ENCODE results near the gene AAR2. TPM values are rescaled to one million over a fixed set of nuclear protein-coding genes. Genes with fewer than 3 reads are reported as not detected.

AAR2 gene
- polyA plus RNA-seq, 1 of the 3 experiments (the other 2 are of a cell fraction), result 17.4 TPM

DNA sequence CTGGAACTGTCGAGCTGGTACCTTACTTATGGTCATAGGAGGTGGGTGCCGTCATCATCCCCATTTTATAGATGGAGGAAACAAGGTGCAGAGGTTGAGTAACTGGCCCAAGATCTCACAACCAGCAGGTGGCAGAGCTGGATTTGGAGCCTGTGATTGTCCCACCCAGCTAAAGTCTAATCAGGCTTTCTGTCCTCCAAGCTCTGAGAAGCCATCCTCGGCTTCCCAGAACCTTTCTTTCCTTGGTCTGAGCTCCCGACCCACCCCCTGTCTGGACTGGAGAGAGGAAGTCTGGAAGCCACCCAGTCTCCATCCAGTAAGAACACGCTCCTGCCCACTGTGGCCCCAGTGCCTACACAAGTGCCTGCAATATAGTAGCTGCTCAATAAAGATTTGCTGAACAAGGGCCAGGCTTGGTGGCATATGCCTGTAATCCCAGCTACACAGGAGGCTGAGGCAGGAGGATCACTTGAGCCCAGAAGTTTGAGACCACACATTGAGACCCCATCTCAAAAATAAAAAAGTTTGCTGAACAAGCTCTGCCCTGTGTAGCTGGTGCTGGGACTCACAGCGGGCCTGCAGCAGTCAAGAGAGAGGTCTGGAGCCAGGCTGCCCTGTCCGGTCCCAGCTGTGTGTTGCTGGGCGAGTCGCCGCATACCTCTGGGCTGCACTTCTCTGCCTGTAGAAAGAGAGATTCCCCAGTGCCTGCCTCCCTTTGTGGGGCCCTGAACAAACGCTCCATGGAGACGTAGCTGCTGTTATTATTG lies 37.3 kb downstream of the AAR2 start:
- H3K27ac ChIP-seq (ENCODE audit: low read depth in 2 of 2, low read length in 1 of 2), result no peak overlapping the region
- TF ChIP-seq, protein P1, sequence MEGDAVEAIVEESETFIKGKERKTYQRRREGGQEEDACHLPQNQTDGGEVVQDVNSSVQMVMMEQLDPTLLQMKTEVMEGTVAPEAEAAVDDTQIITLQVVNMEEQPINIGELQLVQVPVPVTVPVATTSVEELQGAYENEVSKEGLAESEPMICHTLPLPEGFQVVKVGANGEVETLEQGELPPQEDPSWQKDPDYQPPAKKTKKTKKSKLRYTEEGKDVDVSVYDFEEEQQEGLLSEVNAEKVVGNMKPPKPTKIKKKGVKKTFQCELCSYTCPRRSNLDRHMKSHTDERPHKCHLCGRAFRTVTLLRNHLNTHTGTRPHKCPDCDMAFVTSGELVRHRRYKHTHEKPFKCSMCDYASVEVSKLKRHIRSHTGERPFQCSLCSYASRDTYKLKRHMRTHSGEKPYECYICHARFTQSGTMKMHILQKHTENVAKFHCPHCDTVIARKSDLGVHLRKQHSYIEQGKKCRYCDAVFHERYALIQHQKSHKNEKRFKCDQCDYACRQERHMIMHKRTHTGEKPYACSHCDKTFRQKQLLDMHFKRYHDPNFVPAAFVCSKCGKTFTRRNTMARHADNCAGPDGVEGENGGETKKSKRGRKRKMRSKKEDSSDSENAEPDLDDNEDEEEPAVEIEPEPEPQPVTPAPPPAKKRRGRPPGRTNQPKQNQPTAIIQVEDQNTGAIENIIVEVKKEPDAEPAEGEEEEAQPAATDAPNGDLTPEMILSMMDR (IDR thresholded peaks at IDR 0.05), result peak; percentile 43
- TF ChIP-seq RAD21 (IDR thresholded peaks at IDR 0.05; ENCODE audit: low read length) (peak; percentile 61), EZH2phosphoT487 (IDR thresholded peaks at IDR 0.05; ENCODE audit: borderline replicate concordance, low read depth) (no peak), SMC3 (IDR thresholded peaks at IDR 0.05; ENCODE audit: low read depth, low read length) (peak; percentile 59)
- no peaks in the 10 kb centered on the region for H3F3A ChIP-seq (replicated peaks; ENCODE audit: insufficient read depth)
- no peaks in the 10 kb centered on the region; the same call in 1 of the 2 replicates for H3K27me3 ChIP-seq (ENCODE audit: insufficient read depth)
- DNase-seq, result peak; percentile 51
- no peak overlapping the region for H2AFZ ChIP-seq (ENCODE audit: low read depth)
- no peak overlapping the region for H3K4me2 ChIP-seq
- H3K4me3 ChIP-seq (ENCODE audit: low read depth in 2 of 2, low read length in 1 of 2), result no peak overlapping the region
- CTCF ChIA-PET, result interaction anchor here (0.8 to 11.3 kb wide), 13 partner anchors 9 to 175 kb away, joined by 3 to 94 read pairs (median 4); no protein-coding TSS in a partner anchor
- H3K79me2 ChIP-seq (ENCODE audit: insufficient read depth), result no peaks in the 10 kb centered on the region
- no peaks in the 10 kb centered on the region for H4K20me1 ChIP-seq (ENCODE audit: insufficient read depth)
- no peaks in the 10 kb centered on the region for H3K36me3 ChIP-seq (replicated peaks in 1 of 2; ENCODE audit: control insufficient read depth in 1 of 2, insufficient read depth in 2 of 2, low read length in 1 of 2)
- H3K4me1 ChIP-seq (ENCODE audit: control insufficient read depth in 1 of 2, insufficient read depth in 2 of 2, low read depth in 1 of 2, low read length in 1 of 2), result peaks cover 0 to 15% of the 10 kb centered on the region in 2 experiments; a peak in 1 of 4 replicates
- no peaks in the 10 kb centered on the region for H3K9me3 ChIP-seq
- 54% methylated on average over 8 of the region's 12 CpGs for WGBS (ENCODE audit: low lambda C conversion rate)
- POLR2A ChIA-PET, result no interaction called here
- H3K9ac ChIP-seq, result no peak overlapping the region
- no peaks in the 10 kb centered on the region for H3K9me2 ChIP-seq

DNA sequence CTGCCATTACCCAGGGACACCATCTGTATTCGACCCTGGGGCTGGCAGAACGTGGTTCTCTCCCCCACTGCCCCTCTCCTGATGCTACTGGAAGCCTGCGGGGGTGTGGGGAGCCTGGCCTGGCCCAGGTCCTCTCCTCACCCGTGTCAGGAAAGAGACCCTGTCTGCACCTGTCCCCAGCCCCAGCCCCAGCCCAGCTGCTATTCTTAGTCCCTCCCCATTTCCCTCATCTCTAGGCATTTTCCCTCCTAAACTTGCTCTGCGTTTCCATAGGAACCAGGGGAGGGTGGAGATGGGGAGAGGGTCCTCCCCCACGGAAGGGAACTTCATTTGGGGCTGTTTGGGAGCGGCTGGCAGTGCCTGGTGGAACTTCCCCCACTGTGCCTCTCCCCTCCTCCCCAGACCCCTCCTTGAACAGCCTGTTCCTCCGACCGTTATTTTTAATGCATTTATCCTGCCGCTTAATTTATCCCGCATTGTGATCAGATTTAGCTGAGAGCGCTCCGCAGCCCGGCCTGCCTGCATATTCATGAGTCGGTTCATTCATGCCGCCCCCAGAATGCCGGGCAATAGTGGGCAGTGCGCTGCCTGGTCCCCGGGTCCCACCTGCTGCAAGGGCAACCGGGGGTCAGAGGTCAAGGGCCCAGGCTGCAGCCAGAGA lies 38.0 kb downstream of the AAR2 start:
- Histone ChIP-seq H3K27ac (ENCODE audit: low read depth in 2 of 2, low read length in 1 of 2) (no peak overlapping the region), H3K36me3 (replicated peaks in 1 of 2; ENCODE audit: control insufficient read depth in 1 of 2, insufficient read depth in 2 of 2, low read length in 1 of 2) (no peaks in the 10 kb centered on the region), H3K9me3 (no peaks in the 10 kb centered on the region), H3K4me1 (ENCODE audit: control insufficient read depth in 1 of 2, insufficient read depth in 2 of 2, low read depth in 1 of 2, low read length in 1 of 2) (peaks cover 0 to 12% of the 10 kb centered on the region in 2 experiments; a peak in 1 of 4 replicates), H3K9me2 (no peaks in the 10 kb centered on the region), H3K27me3 (ENCODE audit: insufficient read depth) (no peaks in the 10 kb centered on the region; the same call in none of the 2 replicates), H3F3A (replicated peaks; ENCODE audit: insufficient read depth) (no peaks in the 10 kb centered on the region), H3K9ac (no peak overlapping the region), H3K4me3 (ENCODE audit: low read depth in 2 of 2, low read length in 1 of 2) (no peak overlapping the region), H3K4me2 (no peak overlapping the region), H3K79me2 (ENCODE audit: insufficient read depth) (no peaks in the 10 kb centered on the region), H2AFZ (ENCODE audit: low read depth) (no peak overlapping the region), H4K20me1 (ENCODE audit: insufficient read depth) (no peaks in the 10 kb centered on the region)
- peak; percentile 56 for DNase-seq
- TF ChIP-seq, protein P1 (IDR thresholded peaks at IDR 0.05), result no peak
- TF ChIP-seq, protein P2, sequence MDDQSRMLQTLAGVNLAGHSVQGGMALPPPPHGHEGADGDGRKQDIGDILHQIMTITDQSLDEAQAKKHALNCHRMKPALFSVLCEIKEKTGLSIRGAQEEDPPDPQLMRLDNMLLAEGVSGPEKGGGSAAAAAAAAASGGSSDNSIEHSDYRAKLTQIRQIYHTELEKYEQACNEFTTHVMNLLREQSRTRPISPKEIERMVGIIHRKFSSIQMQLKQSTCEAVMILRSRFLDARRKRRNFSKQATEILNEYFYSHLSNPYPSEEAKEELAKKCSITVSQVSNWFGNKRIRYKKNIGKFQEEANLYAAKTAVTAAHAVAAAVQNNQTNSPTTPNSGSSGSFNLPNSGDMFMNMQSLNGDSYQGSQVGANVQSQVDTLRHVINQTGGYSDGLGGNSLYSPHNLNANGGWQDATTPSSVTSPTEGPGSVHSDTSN (IDR thresholded peaks at IDR 0.05), result no peak
- TF ChIP-seq RAD21 (IDR thresholded peaks at IDR 0.05; ENCODE audit: low read length) (no peak), TCF12 (IDR thresholded peaks at IDR 0.05) (no peak), SIN3A (IDR thresholded peaks at IDR 0.05; ENCODE audit: borderline replicate concordance, low read depth, low read length) (no peak), EZH2phosphoT487 (IDR thresholded peaks at IDR 0.05; ENCODE audit: borderline replicate concordance, low read depth) (no peak)
- TF ChIP-seq, protein P3, sequence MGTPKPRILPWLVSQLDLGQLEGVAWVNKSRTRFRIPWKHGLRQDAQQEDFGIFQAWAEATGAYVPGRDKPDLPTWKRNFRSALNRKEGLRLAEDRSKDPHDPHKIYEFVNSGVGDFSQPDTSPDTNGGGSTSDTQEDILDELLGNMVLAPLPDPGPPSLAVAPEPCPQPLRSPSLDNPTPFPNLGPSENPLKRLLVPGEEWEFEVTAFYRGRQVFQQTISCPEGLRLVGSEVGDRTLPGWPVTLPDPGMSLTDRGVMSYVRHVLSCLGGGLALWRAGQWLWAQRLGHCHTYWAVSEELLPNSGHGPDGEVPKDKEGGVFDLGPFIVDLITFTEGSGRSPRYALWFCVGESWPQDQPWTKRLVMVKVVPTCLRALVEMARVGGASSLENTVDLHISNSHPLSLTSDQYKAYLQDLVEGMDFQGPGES (IDR thresholded peaks at IDR 0.05; ENCODE audit: low read depth, low read length), result no peak
- 47% methylated on average over 17 of the region's 20 CpGs for WGBS (ENCODE audit: low lambda C conversion rate)
- POLR2A ChIA-PET, result no interaction called here
- CTCF ChIA-PET, result interaction anchor here (0.8 to 11.3 kb wide), 10 partner anchors 9 to 175 kb away, joined by 3 to 94 read pairs (median 4); no protein-coding TSS in a partner anchor

Data from SK-N-SH (cell line).